Panc1 (cell line): ENCODE measurements around the gene EPHA6. TPM values are rescaled to one million over a fixed set of nuclear protein-coding genes. Genes with fewer than 3 reads are reported as not detected.

Experiments
- ATAC-seq: fragments of 200-7000 bp; cut with Tn5 transposase; 2 replicates; pipeline ENCODE4 v1.9.1; 2020; ENCODE audit warnings: mild to moderate bottlenecking, moderate library complexity
- BruUV-seq: library from RNA; stranded (reverse); fragments of 400-500 nt; replicated peaks from 2 replicates; lab custom pipeline; 2021; lab: Mats Ljungman, UMichigan
- CTCF ChIA-PET: fragments of 300-600 bp; sonication (Branson Sonifier 250); formaldehyde crosslinking; loops from one replicate; lab custom pipeline; 2022; ENCODE audit warnings: antibody characterized with exemption; lab: Charles Lee
- POLR2A ChIA-PET: fragments of 300-600 bp; sonication (Branson Sonifier 250); formaldehyde crosslinking; loops from one replicate; lab custom pipeline; 2022; ENCODE audit warnings: antibody characterized with exemption; lab: Charles Lee
- DNase-seq: peaks from one replicate; pipeline ENCODE4 v3.0.0-alpha.2; 2010; ENCODE audit warnings: low read depth, low spot score
- H3K27ac ChIP-seq: 2 replicates; pipeline ENCODE4 v1.5.1; 2011; ENCODE audit warnings: mild to moderate bottlenecking, low read length, inconsistent platforms
- H3K27me3 ChIP-seq: fragments of 200-500 bp; sonication (Bioruptor generic); 2 replicates; pipeline ENCODE4 v1.6.0; 2014; ENCODE audit warnings: low read length, inconsistent platforms; ENCODE audit not compliant: control insufficient read depth, insufficient read depth
- H3K36me3 ChIP-seq: fragments of 200-500 bp; sonication (Bioruptor generic); 2 replicates; pipeline ENCODE4 v1.5.1; 2014; ENCODE audit warnings: inconsistent platforms, mild to moderate bottlenecking, low read length, moderate library complexity; ENCODE audit not compliant: control insufficient read depth, insufficient read depth
- H3K4me1 ChIP-seq: 2 replicates; pipeline ENCODE4 v1.5.1; 2011; ENCODE audit warnings: inconsistent platforms, mild to moderate bottlenecking, low read length, moderate library complexity; ENCODE audit not compliant: control insufficient read depth, insufficient read depth
- H3K4me3 ChIP-seq, 2 experiments: 2 replicates each; pipeline ENCODE4 v1.5.1; 2011 to 2012; ENCODE audit warnings: low read depth in 2 of 2, low read length in 2 of 2, mild to moderate bottlenecking in 2 of 2, inconsistent platforms in 1 of 2, moderate library complexity in 1 of 2
- H3K9me3 ChIP-seq: fragments of 200-500 bp; sonication (Bioruptor generic); 2 replicates; pipeline ENCODE4 v1.5.1; 2014; ENCODE audit warnings: low read depth, mild to moderate bottlenecking, inconsistent platforms, low read length, moderate library complexity; ENCODE audit not compliant: control insufficient read depth, insufficient read depth
- CTCF ChIP-seq: fragments of 450-650 bp; IDR thresholded peaks from 2 replicates; pipeline ENCODE4 v1.5.1; 2017; ENCODE audit warnings: mild to moderate bottlenecking
- POLR2AphosphoS5 ChIP-seq: IDR thresholded peaks from 2 replicates; pipeline ENCODE4 v1.6.1; 2012; ENCODE audit warnings: mild to moderate bottlenecking, low read depth, low read length, moderate library complexity
- SIN3A ChIP-seq: IDR thresholded peaks from 2 replicates; pipeline ENCODE4 v1.6.1; 2012; ENCODE audit warnings: low read depth, mild to moderate bottlenecking, low read length, moderate library complexity, borderline replicate concordance; ENCODE audit not compliant: insufficient read depth
- TCF7L2 ChIP-seq: IDR thresholded peaks from 2 replicates; pipeline ENCODE4 v1.6.1; 2011; ENCODE audit warnings: mild to moderate bottlenecking, low read depth, low read length, inconsistent platforms
- in situ Hi-C: cut with HindIII; loops from 2 replicates; pipeline ENCODE4 v1.10.0; 2016; ENCODE audit warnings: low sequenced_read_pairs, low pct_unique_long_range_greater_than_20kb
- intact Hi-C: fragments of 100-400 bp; cut with micrococcal nuclease; formaldehyde crosslinking; loops from one replicate; pipeline ENCODE4 v1.10.0; 2022; ENCODE audit not compliant: unreplicated experiment
- total RNA-seq: library from RNA; stranded (reverse); gene quantifications from one replicate; pipeline ENCODE4 v1.2.1, GENCODE V29; 2021; ENCODE audit not compliant: unreplicated experiment
- TF ChIP-seq, protein P1 (sequence below), 2 experiments: IDR thresholded peaks; 2 replicates each; pipeline ENCODE4 v1.6.1; 2011 to 2012; ENCODE audit warnings: low read depth in 2 of 2, control low read depth in 1 of 2, low read length in 1 of 2, mild to moderate bottlenecking in 1 of 2, moderate library complexity in 1 of 2; ENCODE audit not compliant: insufficient read depth in 1 of 2

EPHA6 gene
- total RNA-seq, 1 experiment from 2014 or later, result 0.57 TPM

- no peak overlapping the region for H3K4me3 ChIP-seq
- ChIA-PET POLR2A (no interaction called here), CTCF (no interaction called here)
- no peaks in the 10 kb centered on the region for H3K4me1 ChIP-seq
- in situ Hi-C loops (no loop called here), intact Hi-C loops (loop anchor here (1.0 to 10.0 kb wide), 2 partner anchors 354 to 795 kb away; no protein-coding TSS in a partner anchor)
- peak; percentile 12 for DNase-seq
- H3K36me3 ChIP-seq, result no peaks in the 10 kb centered on the region
- peak; percentile 76; the same call in 1 of the 2 replicates for TF ChIP-seq CTCF
- no peak for TF ChIP-seq TCF7L2
- H3K27me3 ChIP-seq, result no peaks in the 10 kb centered on the region
- no peak overlapping the region for H3K27ac ChIP-seq
- no peak; the same call in 1 of the 2 replicates for ATAC-seq
- H3K9me3 ChIP-seq, result no peaks in the 10 kb centered on the region
- BruUV-seq, result no TSS peak
These were observed 844.4 kb downstream of the EPHA6 start for GRCh38 chr3:97658668-97659285.

GRCh38 chr3:97662264-97662663 is 847.9 kb downstream of the EPHA6 start:
- no peak for TF ChIP-seq SIN3A
- no peak for TF ChIP-seq CTCF
- TF ChIP-seq, protein P1, sequence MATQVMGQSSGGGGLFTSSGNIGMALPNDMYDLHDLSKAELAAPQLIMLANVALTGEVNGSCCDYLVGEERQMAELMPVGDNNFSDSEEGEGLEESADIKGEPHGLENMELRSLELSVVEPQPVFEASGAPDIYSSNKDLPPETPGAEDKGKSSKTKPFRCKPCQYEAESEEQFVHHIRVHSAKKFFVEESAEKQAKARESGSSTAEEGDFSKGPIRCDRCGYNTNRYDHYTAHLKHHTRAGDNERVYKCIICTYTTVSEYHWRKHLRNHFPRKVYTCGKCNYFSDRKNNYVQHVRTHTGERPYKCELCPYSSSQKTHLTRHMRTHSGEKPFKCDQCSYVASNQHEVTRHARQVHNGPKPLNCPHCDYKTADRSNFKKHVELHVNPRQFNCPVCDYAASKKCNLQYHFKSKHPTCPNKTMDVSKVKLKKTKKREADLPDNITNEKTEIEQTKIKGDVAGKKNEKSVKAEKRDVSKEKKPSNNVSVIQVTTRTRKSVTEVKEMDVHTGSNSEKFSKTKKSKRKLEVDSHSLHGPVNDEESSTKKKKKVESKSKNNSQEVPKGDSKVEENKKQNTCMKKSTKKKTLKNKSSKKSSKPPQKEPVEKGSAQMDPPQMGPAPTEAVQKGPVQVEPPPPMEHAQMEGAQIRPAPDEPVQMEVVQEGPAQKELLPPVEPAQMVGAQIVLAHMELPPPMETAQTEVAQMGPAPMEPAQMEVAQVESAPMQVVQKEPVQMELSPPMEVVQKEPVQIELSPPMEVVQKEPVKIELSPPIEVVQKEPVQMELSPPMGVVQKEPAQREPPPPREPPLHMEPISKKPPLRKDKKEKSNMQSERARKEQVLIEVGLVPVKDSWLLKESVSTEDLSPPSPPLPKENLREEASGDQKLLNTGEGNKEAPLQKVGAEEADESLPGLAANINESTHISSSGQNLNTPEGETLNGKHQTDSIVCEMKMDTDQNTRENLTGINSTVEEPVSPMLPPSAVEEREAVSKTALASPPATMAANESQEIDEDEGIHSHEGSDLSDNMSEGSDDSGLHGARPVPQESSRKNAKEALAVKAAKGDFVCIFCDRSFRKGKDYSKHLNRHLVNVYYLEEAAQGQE (IDR thresholded peaks at IDR 0.05; ENCODE audit: insufficient read depth in 1 of 2, low read depth in 2 of 2, low read length in 1 of 2), result no peak
- TF ChIP-seq POLR2AphosphoS5, result no peak
- no peak for TF ChIP-seq TCF7L2
- H3K27me3 ChIP-seq, result no peaks in the 10 kb centered on the region
- no peaks in the 10 kb centered on the region for H3K4me1 ChIP-seq
- no peak overlapping the region for H3K27ac ChIP-seq
- ATAC-seq (no peak), DNase-seq (no peak)
- ChIA-PET POLR2A (no interaction called here), CTCF (no interaction called here)
- in situ Hi-C loops (no loop called here), intact Hi-C loops (no loop called here)
- no peak overlapping the region for H3K4me3 ChIP-seq
- no TSS peak for BruUV-seq
- no peaks in the 10 kb centered on the region for H3K36me3 ChIP-seq
- no peaks in the 10 kb centered on the region for H3K9me3 ChIP-seq
